IMR-90 (cell line): ENCODE data around the gene EPC1. TPM values are rescaled to one million over a fixed set of nuclear protein-coding genes. Genes with fewer than 3 reads are reported as not detected.

ENCODE experiments used
- ATAC-seq: fragments of 200-7000 bp; cut with Tn5 transposase; 2 replicates; pipeline ENCODE4 v1.9.1; 2020; ENCODE audit warnings: low read depth, mild to moderate bottlenecking, moderate library complexity
- BruUV-seq: library from RNA; stranded (reverse); fragments of 400-500 nt; replicated peaks from 2 replicates; lab custom pipeline; 2021; lab: Mats Ljungman, UMichigan
- CTCF ChIA-PET: fragments of 300-600 bp; formaldehyde crosslinking; extraction: SDS; loops from one replicate; lab custom pipeline; 2021; ENCODE audit warnings: antibody characterized with exemption; lab: Yijun Ruan, JAX
- POLR2A ChIA-PET: fragments of 300-600 bp; sonication (Branson Sonifier 250); formaldehyde crosslinking; loops from one replicate; lab custom pipeline; 2022; ENCODE audit warnings: antibody characterized with exemption; ENCODE audit not compliant: unreplicated experiment; lab: Charles Lee
- DNase-seq: peaks from one replicate; pipeline ENCODE4 v3.0.0; 2013
- H2AFZ ChIP-seq: replicated peaks from 2 replicates; pipeline ENCODE3; 2013; ENCODE audit warnings: low read length, mild to moderate bottlenecking; ENCODE audit not compliant: poor library complexity
- H2AK5ac ChIP-seq: 2 replicates; pipeline ENCODE4 v1.6.1; 2013; ENCODE audit warnings: low read depth, low read length, inconsistent platforms
- H2AK9ac ChIP-seq: replicated peaks from 2 replicates; pipeline ENCODE3; 2013; ENCODE audit warnings: mild to moderate bottlenecking, low read depth, low read length, moderate library complexity; ENCODE audit not compliant: poor library complexity
- H2BK120ac ChIP-seq: 2 replicates; pipeline ENCODE4 v1.6.1; 2013; ENCODE audit warnings: low read depth, low read length, inconsistent platforms
- H2BK15ac ChIP-seq: 3 replicates; pipeline ENCODE4 v1.6.1; 2013; ENCODE audit warnings: low read depth, low read length, inconsistent platforms
- H2BK20ac ChIP-seq: 2 replicates; pipeline ENCODE4 v1.6.1; 2013; ENCODE audit warnings: low read depth, mild to moderate bottlenecking, inconsistent platforms, low read length, moderate library complexity
- H2BK5ac ChIP-seq: 2 replicates; pipeline ENCODE4 v1.6.1; 2013; ENCODE audit warnings: mild to moderate bottlenecking, low read depth, low read length, inconsistent platforms; ENCODE audit not compliant: poor library complexity, severe bottlenecking
- H3K14ac ChIP-seq: replicated peaks from 2 replicates; pipeline ENCODE4 v1.6.1; 2013; ENCODE audit warnings: low read depth, low read length, inconsistent platforms
- H3K18ac ChIP-seq: 2 replicates; pipeline ENCODE4 v1.6.1; 2013; ENCODE audit warnings: low read depth, low read length, control low read depth
- H3K23ac ChIP-seq: 2 replicates; pipeline ENCODE4 v1.6.1; 2013; ENCODE audit warnings: low read depth, low read length, inconsistent platforms
- H3K27ac ChIP-seq: 2 replicates; pipeline ENCODE4 v1.5.1; 2013; ENCODE audit warnings: mild to moderate bottlenecking, control low read depth, low read length; ENCODE audit not compliant: insufficient read depth
- H3K27me3 ChIP-seq: 2 replicates; pipeline ENCODE4 v1.6.1; 2013; ENCODE audit warnings: low read length; ENCODE audit not compliant: control insufficient read depth, insufficient read depth
- H3K36me3 ChIP-seq: 2 replicates; pipeline ENCODE4 v1.6.1; 2013; ENCODE audit warnings: low read length, mixed read lengths; ENCODE audit not compliant: control insufficient read depth, insufficient read depth
- H3K4ac ChIP-seq: 2 replicates; pipeline ENCODE4 v1.6.1; 2013; ENCODE audit warnings: low read depth, low read length, inconsistent platforms
- H3K4me1 ChIP-seq: 2 replicates; pipeline ENCODE4 v1.6.1; 2013; ENCODE audit warnings: low read length, mixed read lengths; ENCODE audit not compliant: control insufficient read depth, insufficient read depth
- H3K4me2 ChIP-seq: 2 replicates; pipeline ENCODE4 v1.6.1; 2013; ENCODE audit warnings: low read depth, mild to moderate bottlenecking, control low read depth, low read length, moderate library complexity
- H3K4me3 ChIP-seq: 2 replicates; pipeline ENCODE4 v1.5.1; 2013; ENCODE audit warnings: low read depth, mild to moderate bottlenecking, control low read depth, low read length, moderate library complexity; ENCODE audit not compliant: insufficient read depth
- H3K56ac ChIP-seq: 2 replicates; pipeline ENCODE4 v1.6.1; 2013; ENCODE audit warnings: low read length, inconsistent platforms; ENCODE audit not compliant: insufficient read depth; ENCODE audit errors: extremely low read depth
- H3K79me1 ChIP-seq, 2 experiments: 2 replicates each; pipeline ENCODE4 v1.6.1; 2013; ENCODE audit warnings: low read length in 2 of 2, inconsistent platforms in 1 of 2, low read depth in 1 of 2
- H3K9ac ChIP-seq: 2 replicates; pipeline ENCODE4 v1.6.1; 2013; ENCODE audit warnings: low read depth, low read length, control low read depth
- H3K9me1 ChIP-seq: 2 replicates; pipeline ENCODE4 v1.6.1; 2013; ENCODE audit warnings: low read length, inconsistent platforms; ENCODE audit not compliant: insufficient read depth
- H3K9me3 ChIP-seq: 2 replicates; pipeline ENCODE4 v1.6.1; 2013; ENCODE audit warnings: low read length; ENCODE audit not compliant: control insufficient read depth, insufficient read depth
- H4K20me1 ChIP-seq: 2 replicates; pipeline ENCODE4 v1.6.1; 2013; ENCODE audit warnings: low read length, inconsistent platforms; ENCODE audit not compliant: insufficient read depth
- H4K5ac ChIP-seq: 2 replicates; pipeline ENCODE4 v1.6.1; 2013; ENCODE audit warnings: mild to moderate bottlenecking, low read depth, low read length, control low read depth
- H4K8ac ChIP-seq, 2 experiments: 2 replicates each; pipeline ENCODE4 v1.6.1; 2013; ENCODE audit warnings: low read depth in 2 of 2, low read length in 2 of 2, control low read depth in 1 of 2, inconsistent platforms in 1 of 2
- H4K91ac ChIP-seq: 2 replicates; pipeline ENCODE4 v1.6.1; 2013; ENCODE audit warnings: low read depth, low read length, inconsistent platforms; ENCODE audit not compliant: insufficient read depth
- BHLHE40 ChIP-seq: fragments of 150-350 bp; IDR thresholded peaks from 2 replicates; pipeline ENCODE4 v1.6.1; 2016; ENCODE audit warnings: mild to moderate bottlenecking, low read depth, low read length
- CHD1 ChIP-seq: IDR thresholded peaks from 2 replicates; pipeline ENCODE4 v1.6.1; 2012; ENCODE audit warnings: low read depth, low read length, improper control_type of control experiment
- FOS ChIP-seq: fragments of 150-350 bp; IDR thresholded peaks from 2 replicates; pipeline ENCODE4 v1.6.1; 2016; ENCODE audit warnings: low read depth, low read length
- MAFK ChIP-seq: IDR thresholded peaks from 2 replicates; pipeline ENCODE4 v1.6.1; 2012; ENCODE audit warnings: low read depth, low read length, improper control_type of control experiment
- MAZ ChIP-seq: IDR thresholded peaks from 2 replicates; pipeline ENCODE4 v1.6.1; 2012; ENCODE audit warnings: low read depth, mild to moderate bottlenecking, low read length, improper control_type of control experiment, moderate library complexity, borderline replicate concordance
- NFE2L2 ChIP-seq: fragments of 150-350 bp; IDR thresholded peaks from 2 replicates; pipeline ENCODE4 v1.6.1; 2016; ENCODE audit warnings: low read depth, mild to moderate bottlenecking, low read length
- POLR2A ChIP-seq: IDR thresholded peaks from 2 replicates; pipeline ENCODE4 v1.6.1; 2012; ENCODE audit warnings: mild to moderate bottlenecking, low read depth, low read length
- RAD21 ChIP-seq: IDR thresholded peaks from 2 replicates; pipeline ENCODE4 v1.6.1; 2012; ENCODE audit warnings: low read length, improper control_type of control experiment
- RCOR1 ChIP-seq: IDR thresholded peaks from 2 replicates; pipeline ENCODE4 v1.6.1; 2012; ENCODE audit warnings: mild to moderate bottlenecking, low read length, improper control_type of control experiment; ENCODE audit not compliant: insufficient replicate concordance
- RFX5 ChIP-seq: IDR thresholded peaks from 2 replicates; pipeline ENCODE4 v1.8.0; 2012; ENCODE audit warnings: low read depth, mild to moderate bottlenecking, low read length, moderate library complexity
- SMC3 ChIP-seq: fragments of 150-350 bp; IDR thresholded peaks from 2 replicates; pipeline ENCODE4 v1.6.1; 2016; ENCODE audit warnings: low read depth, mild to moderate bottlenecking, antibody characterized with exemption, low read length, moderate library complexity
- WGBS, 2 experiments: methylation state at CpG; one replicate each; pipeline versions ENCODE4 v1.1.5 to v1.1.7; 2013; ENCODE audit warnings: missing lambda C conversion rate in 2 of 2; ENCODE audit not compliant: insufficient read length in 1 of 2; ENCODE audit errors: extremely low coverage in 2 of 2; 5-methylcytosine and 5-hydroxymethylcytosine counted together
- dilution Hi-C: fragments of 300-500 bp; cut with HindIII; formaldehyde crosslinking; loops from one replicate; pipeline ENCODE4 v1.14.3; 2018; ENCODE audit warnings: low sequenced_read_pairs; ENCODE audit not compliant: unreplicated experiment
- in situ Hi-C: fragments of 300-500 bp; cut with MboI; formaldehyde crosslinking; loops from 3 replicates; pipeline ENCODE4 v1.14.3; 2019; ENCODE audit warnings: low sequenced_read_pairs, inconsistent platforms, mixed read lengths
- intact Hi-C: fragments of 100-400 bp; cut with micrococcal nuclease; formaldehyde crosslinking; loops from 2 replicates; pipeline ENCODE4 v1.10.0; 2022
- polyA plus RNA-seq, 3 experiments: library from polyadenylated mRNA; depleted of rRNA; stranded (reverse); fragments of >200 nt; gene quantifications; 2 replicates each; pipeline ENCODE4 v1.2.3, GENCODE V29; 2012; ENCODE audit warnings: low replicate concordance in 1 of 3
- total RNA-seq: library from RNA; depleted of rRNA; stranded (reverse); fragments of >200 nt; gene quantifications from 2 replicates; pipeline ENCODE4 v1.2.3, GENCODE V29; 2012
- TF ChIP-seq, protein P1 (sequence below): fragments of 150-350 bp; IDR thresholded peaks from 2 replicates; pipeline ENCODE4 v1.6.1; 2016; ENCODE audit warnings: low read depth, mild to moderate bottlenecking, low read length, moderate library complexity, borderline replicate concordance
- TF ChIP-seq, protein P2 (sequence below): fragments of 150-350 bp; IDR thresholded peaks from 2 replicates; pipeline ENCODE4 v1.6.1; 2017; ENCODE audit warnings: mild to moderate bottlenecking, antibody characterized with exemption, low read length, low read depth
- TF ChIP-seq, protein P3 (sequence below): conservative IDR thresholded peaks from 2 replicates; pipeline ENCODE4 v1.5.1; 2012; ENCODE audit warnings: mild to moderate bottlenecking, low read depth, low read length, improper control_type of control experiment

Gene EPC1
- total and polyA plus RNA-seq, 2 of the 4 experiments (the other 2 are of a cell fraction): 21.9 to 23.5 TPM

DNA sequence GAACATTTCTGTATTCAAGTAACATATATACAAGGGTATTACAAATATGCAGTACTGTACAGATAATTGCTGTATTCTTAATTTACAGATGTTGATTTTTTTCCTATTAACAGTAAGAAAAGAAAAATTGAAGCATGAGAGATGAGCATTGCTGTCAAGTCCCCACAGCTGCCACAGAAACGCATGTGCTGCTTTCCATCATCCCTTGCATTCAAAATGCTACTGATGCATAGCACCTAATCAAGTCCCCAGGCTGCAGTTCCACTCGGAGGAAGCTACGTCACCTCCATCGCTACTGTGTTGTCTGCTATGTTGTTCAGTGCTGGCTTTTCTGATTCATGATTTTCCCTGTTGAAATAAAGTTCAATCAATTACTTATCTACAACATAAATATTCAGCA is 78.2 kb downstream of the EPC1 start (continued):
- no peak for TF ChIP-seq SMC3
- TF ChIP-seq RCOR1: no peak
- no peak for TF ChIP-seq POLR2A

DNA sequence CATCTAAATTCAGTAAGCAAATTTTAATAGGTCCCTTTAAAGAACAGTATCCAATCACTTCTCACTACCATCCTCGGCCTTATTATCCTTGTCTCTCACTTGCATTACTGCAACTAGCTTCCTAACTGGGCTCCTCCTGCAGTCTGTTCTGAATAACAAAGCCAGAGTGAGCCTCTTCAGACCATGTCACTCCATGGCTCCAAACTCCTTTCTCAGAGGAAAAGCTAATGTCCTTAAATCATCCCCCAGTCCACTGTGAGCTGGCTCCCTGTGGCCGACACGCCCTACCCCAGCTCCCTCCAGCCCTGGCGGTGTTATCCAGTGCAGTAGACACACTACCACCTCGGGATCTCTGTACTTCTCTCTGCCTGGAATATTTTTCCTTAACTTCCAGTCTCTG is 80.0 kb downstream of the EPC1 start:
- H3K18ac ChIP-seq: no peak overlapping the region
- H2AK5ac ChIP-seq: no peak overlapping the region
- H2AK9ac ChIP-seq: no peak overlapping the region
- H2BK5ac ChIP-seq: no peak overlapping the region
- WGBS, 2 experiments: no CpG with 5 or more reads among the region's 5 CpGs
- intact Hi-C loops: no loop called here
- H2AFZ ChIP-seq: no peak overlapping the region
- H3K4me3 ChIP-seq: no peak overlapping the region
- CTCF ChIA-PET: no interaction called here
- H3K27ac ChIP-seq: no peak overlapping the region
- no peak overlapping the region for H2BK20ac ChIP-seq
- ATAC-seq (no peak), DNase-seq (no peak)
- in situ Hi-C loops: no loop called here
- H3K23ac ChIP-seq: no peak overlapping the region
- H4K20me1 ChIP-seq: peaks cover 3% of the 10 kb centered on the region; the same call in 1 of the 2 replicates
- H3K9ac ChIP-seq: no peak overlapping the region
- POLR2A ChIA-PET: no interaction called here
- peaks cover 2% of the 10 kb centered on the region; the same call in 1 of the 2 replicates for H3K4me1 ChIP-seq
- no peak overlapping the region for H2BK15ac ChIP-seq
- no peak overlapping the region for H4K5ac ChIP-seq
- no peaks in the 10 kb centered on the region for H3K9me3 ChIP-seq
- BruUV-seq: no TSS peak
- H3K14ac ChIP-seq: no peak overlapping the region
- no peak overlapping the region for H4K91ac ChIP-seq
- no peaks in the 10 kb centered on the region for H3K27me3 ChIP-seq
- dilution Hi-C loops: no loop called here
- H3K4me2 ChIP-seq: no peak overlapping the region
- H2BK120ac ChIP-seq: no peak overlapping the region
- H3K4ac ChIP-seq: no peak overlapping the region
- H3K56ac ChIP-seq: no peak overlapping the region
- H3K9me1 ChIP-seq: peaks cover 3% of the 10 kb centered on the region; the same call in 1 of the 2 replicates
- H3K36me3 ChIP-seq: peaks cover 31% of the 10 kb centered on the region
- no peak overlapping the region for H4K8ac ChIP-seq
- peaks cover 6 to 9% of the 10 kb centered on the region in 2 experiments; a peak in 3 of 4 replicates for H3K79me1 ChIP-seq
- no peak for TF ChIP-seq RFX5
- TF ChIP-seq SMC3: no peak
- TF ChIP-seq MAFK: no peak
- TF ChIP-seq RAD21: no peak
- no peak for TF ChIP-seq BHLHE40
- TF ChIP-seq MAZ: no peak
- no peak for TF ChIP-seq POLR2A
- TF ChIP-seq, protein P1, sequence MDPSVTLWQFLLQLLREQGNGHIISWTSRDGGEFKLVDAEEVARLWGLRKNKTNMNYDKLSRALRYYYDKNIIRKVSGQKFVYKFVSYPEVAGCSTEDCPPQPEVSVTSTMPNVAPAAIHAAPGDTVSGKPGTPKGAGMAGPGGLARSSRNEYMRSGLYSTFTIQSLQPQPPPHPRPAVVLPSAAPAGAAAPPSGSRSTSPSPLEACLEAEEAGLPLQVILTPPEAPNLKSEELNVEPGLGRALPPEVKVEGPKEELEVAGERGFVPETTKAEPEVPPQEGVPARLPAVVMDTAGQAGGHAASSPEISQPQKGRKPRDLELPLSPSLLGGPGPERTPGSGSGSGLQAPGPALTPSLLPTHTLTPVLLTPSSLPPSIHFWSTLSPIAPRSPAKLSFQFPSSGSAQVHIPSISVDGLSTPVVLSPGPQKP: no peak
- TF ChIP-seq CHD1: no peak
- TF ChIP-seq FOS: no peak
- TF ChIP-seq, protein P2, sequence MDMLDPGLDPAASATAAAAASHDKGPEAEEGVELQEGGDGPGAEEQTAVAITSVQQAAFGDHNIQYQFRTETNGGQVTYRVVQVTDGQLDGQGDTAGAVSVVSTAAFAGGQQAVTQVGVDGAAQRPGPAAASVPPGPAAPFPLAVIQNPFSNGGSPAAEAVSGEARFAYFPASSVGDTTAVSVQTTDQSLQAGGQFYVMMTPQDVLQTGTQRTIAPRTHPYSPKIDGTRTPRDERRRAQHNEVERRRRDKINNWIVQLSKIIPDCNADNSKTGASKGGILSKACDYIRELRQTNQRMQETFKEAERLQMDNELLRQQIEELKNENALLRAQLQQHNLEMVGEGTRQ: no peak
- TF ChIP-seq RCOR1: no peak
- TF ChIP-seq, protein P3, sequence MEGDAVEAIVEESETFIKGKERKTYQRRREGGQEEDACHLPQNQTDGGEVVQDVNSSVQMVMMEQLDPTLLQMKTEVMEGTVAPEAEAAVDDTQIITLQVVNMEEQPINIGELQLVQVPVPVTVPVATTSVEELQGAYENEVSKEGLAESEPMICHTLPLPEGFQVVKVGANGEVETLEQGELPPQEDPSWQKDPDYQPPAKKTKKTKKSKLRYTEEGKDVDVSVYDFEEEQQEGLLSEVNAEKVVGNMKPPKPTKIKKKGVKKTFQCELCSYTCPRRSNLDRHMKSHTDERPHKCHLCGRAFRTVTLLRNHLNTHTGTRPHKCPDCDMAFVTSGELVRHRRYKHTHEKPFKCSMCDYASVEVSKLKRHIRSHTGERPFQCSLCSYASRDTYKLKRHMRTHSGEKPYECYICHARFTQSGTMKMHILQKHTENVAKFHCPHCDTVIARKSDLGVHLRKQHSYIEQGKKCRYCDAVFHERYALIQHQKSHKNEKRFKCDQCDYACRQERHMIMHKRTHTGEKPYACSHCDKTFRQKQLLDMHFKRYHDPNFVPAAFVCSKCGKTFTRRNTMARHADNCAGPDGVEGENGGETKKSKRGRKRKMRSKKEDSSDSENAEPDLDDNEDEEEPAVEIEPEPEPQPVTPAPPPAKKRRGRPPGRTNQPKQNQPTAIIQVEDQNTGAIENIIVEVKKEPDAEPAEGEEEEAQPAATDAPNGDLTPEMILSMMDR: no peak
- TF ChIP-seq NFE2L2: no peak
